SJSA1 (cell line): ENCODE data around the gene PROCA1. TPM values are rescaled to one million over a fixed set of nuclear protein-coding genes. Genes with fewer than 3 reads are reported as not detected.

Experiments used
- total RNA-seq: library from RNA; depleted of rRNA; stranded (reverse); fragments of >200 nt; shearing (Covaris generic); gene quantifications from 2 replicates; pipeline ENCODE4 v1.2.3, GENCODE V29; 2014; rRNA removed

The PROCA1 gene
- total RNA-seq, 1 experiment from 2014 or later, result 0.53 TPM

Other genes starting within 250 kb of the PROCA1 start
- not detected in 2 replicates for gene SLC13A2, start 238.2 kb downstream of the PROCA1 start, total RNA-seq
- not detected in 2 replicates for gene FOXN1, start 205.5 kb downstream of the PROCA1 start, total RNA-seq
- 19.7 and 27.2 TPM in 2 replicates for gene UNC119, start 159.3 kb downstream of the PROCA1 start, total RNA-seq
- 40.8 and 81.8 TPM in 2 replicates for gene PIGS, start 140.4 kb downstream of the PROCA1 start, total RNA-seq
- 6.1 and 9.4 TPM in 2 replicates for gene ALDOC, start 135.0 kb downstream of the PROCA1 start, total RNA-seq
- gene SPAG5, start 112.9 kb downstream of the PROCA1 start, total RNA-seq, result 105 and 108 TPM in 2 replicates
- 5.0 TPM in 1 of 2 replicates, not detected in the other for gene RSKR, start 97.7 kb downstream of the PROCA1 start, total RNA-seq
- gene BLTP2, start 66.7 kb downstream of the PROCA1 start, total RNA-seq, result 52.0 and 58.8 TPM in 2 replicates
- 59.8 and 125 TPM in 2 replicates for gene SDF2, start 50.0 kb downstream of the PROCA1 start, total RNA-seq
- 25.9 and 39.3 TPM in 2 replicates for gene SUPT6H, start 49.7 kb downstream of the PROCA1 start, total RNA-seq
- gene RAB34, start 6.0 kb upstream of the PROCA1 start, total RNA-seq, result 1,039 and 1,435 TPM in 2 replicates
- gene RPL23A, start 8.1 kb upstream of the PROCA1 start, total RNA-seq, result 591 and 789 TPM in 2 replicates
- 1.6 TPM in 1 of 2 replicates, not detected in the other for gene TLCD1, start 14.3 kb upstream of the PROCA1 start, total RNA-seq
- 1.1 and 2.2 TPM in 2 replicates for gene NEK8, start 16.9 kb upstream of the PROCA1 start, total RNA-seq
- gene TRAF4, start 32.1 kb upstream of the PROCA1 start, total RNA-seq, result 38.4 and 51.0 TPM in 2 replicates
- 5.0 and 5.2 TPM in 2 replicates for gene FAM222B, start 130.9 kb upstream of the PROCA1 start, total RNA-seq
- gene ERAL1, start 143.1 kb upstream of the PROCA1 start, total RNA-seq, result 32.0 and 55.6 TPM in 2 replicates
- gene FLOT2, start 185.8 kb upstream of the PROCA1 start, total RNA-seq, result 13.4 and 18.3 TPM in 2 replicates
- 11.7 and 12.7 TPM in 2 replicates for gene DHRS13, start 191.2 kb upstream of the PROCA1 start, total RNA-seq
- gene PHF12, start 239.6 kb upstream of the PROCA1 start, total RNA-seq, result 16.7 and 28.5 TPM in 2 replicates